DLD1 (cell line): ENCODE measurements around the gene TBC1D8.

Experiments
- in situ Hi-C: cut with HindIII; loops from 2 replicates; pipeline ENCODE4 v1.10.0; 2017; ENCODE audit warnings: low sequenced_read_pairs

The TBC1D8 gene

GRCh38 chr2:101113441-101114267 is 37.5 kb downstream of the TBC1D8 start:
- in situ Hi-C loops: no loop called here

GRCh38 chr2:101112772-101113157 is 38.4 kb downstream of the TBC1D8 start:
- in situ Hi-C loops: no loop called here

GRCh38 chr2:101111917-101112771 is 39.0 kb downstream of the TBC1D8 start:
- in situ Hi-C loops: no loop called here

- in situ Hi-C loops: no loop called here
These were observed 39.8 kb downstream of the TBC1D8 start for GRCh38 chr2:101111262-101111838.

GRCh38 chr2:101109451-101110118 is 41.6 kb downstream of the TBC1D8 start:
- in situ Hi-C loops: no loop called here

- in situ Hi-C loops: no loop called here
These were observed 42.8 kb downstream of the TBC1D8 start for GRCh38 chr2:101108357-101108756.

- in situ Hi-C loops: no loop called here
These were observed 43.9 kb downstream of the TBC1D8 start for GRCh38 chr2:101107241-101107640.

GRCh38 chr2:101106453-101107181 is 44.6 kb downstream of the TBC1D8 start:
- in situ Hi-C loops: no loop called here

GRCh38 chr2:101105654-101106053 is 45.5 kb downstream of the TBC1D8 start:
- in situ Hi-C loops: no loop called here

GRCh38 chr2:101097638-101098037 is 53.5 kb downstream of the TBC1D8 start:
- in situ Hi-C loops: no loop called here

- in situ Hi-C loops: no loop called here
These were observed 54.5 kb downstream of the TBC1D8 start for GRCh38 chr2:101096619-101097142.

GRCh38 chr2:101094351-101094750 is 56.8 kb downstream of the TBC1D8 start:
- in situ Hi-C loops: no loop called here

- in situ Hi-C loops: no loop called here
These were observed 61.0 kb downstream of the TBC1D8 start for GRCh38 chr2:101089942-101090799.

GRCh38 chr2:101089419-101089818 is 61.8 kb downstream of the TBC1D8 start:
- in situ Hi-C loops: no loop called here

- in situ Hi-C loops: no loop called here
These were observed 63.5 kb downstream of the TBC1D8 start for GRCh38 chr2:101087638-101088037.

- in situ Hi-C loops: no loop called here
These were observed 67.6 kb downstream of the TBC1D8 start for GRCh38 chr2:101083613-101084012.

- in situ Hi-C loops: no loop called here
These were observed 68.2 kb downstream of the TBC1D8 start for GRCh38 chr2:101082998-101083397.

- in situ Hi-C loops: no loop called here
These were observed 69.7 kb downstream of the TBC1D8 start for GRCh38 chr2:101081375-101081907.
